B cell (primary cell): Measurements from ENCODE around the gene FLAD1. TPM values are rescaled to one million over a fixed set of nuclear protein-coding genes. Genes with fewer than 3 reads are reported as not detected.

Source experiments
- ATAC-seq: fragments of 200-7000 bp; cut with Tn5 transposase; one replicate; pipeline ENCODE4 v1.10.0; 2021; ENCODE audit warnings: low read depth, mild to moderate bottlenecking, moderate number of reproducible peaks, moderate library complexity
- CTCF ChIA-PET: fragments of 350-600 bp; sonication (Branson Sonifier 250); formaldehyde crosslinking; loops from one replicate; lab custom pipeline; 2021; ENCODE audit warnings: antibody characterized with exemption, inconsistent platforms; lab: Charles Lee
- POLR2A ChIA-PET: fragments of 350-600 bp; sonication (Branson Sonifier 250); formaldehyde crosslinking; loops from one replicate; lab custom pipeline; 2021; ENCODE audit warnings: antibody characterized with exemption; lab: Charles Lee
- DNase-seq: peaks from one replicate; pipeline ENCODE4 v3.0.0; 2013
- H2AFZ ChIP-seq: 2 replicates; pipeline ENCODE4 v1.6.1; 2012; ENCODE audit warnings: mild to moderate bottlenecking, low read depth, low read length; ENCODE audit not compliant: insufficient read depth, poor library complexity, severe bottlenecking
- H3K27ac ChIP-seq, 2 donors: 1 replicate in 1 of 2; 2 replicates in 1 of 2; pipeline ENCODE4 v1.5.1; 2012 to 2013; ENCODE audit warnings: low read length in 2 of 2, mild to moderate bottlenecking in 2 of 2, moderate library complexity in 1 of 2
- H3K27me3 ChIP-seq, 4 experiments: fragments of 200-600 bp in 1 of 4; sonication (generic) in 1 of 4; replicated peaks in 1 of 4; 1 replicate in 2 of 4; 2 replicates in 2 of 4; pipeline versions ENCODE4 v1.6.1 to v1.7.0; 2013 to 2016; ENCODE audit warnings: low read length in 3 of 4, mild to moderate bottlenecking in 2 of 4, mixed read lengths in 1 of 4, moderate library complexity in 1 of 4; ENCODE audit not compliant: insufficient read depth in 4 of 4, control insufficient read depth in 3 of 4; ENCODE audit errors: control extremely low read depth in 1 of 4
- H3K36me3 ChIP-seq, 2 experiments: replicated peaks in 1 of 2; 1 replicate in 1 of 2; 2 replicates in 1 of 2; pipeline versions ENCODE4 v1.6.1 to v1.7.1; 2013; ENCODE audit warnings: low read length in 1 of 2; ENCODE audit not compliant: insufficient read depth in 2 of 2, control insufficient read depth in 1 of 2; ENCODE audit errors: control extremely low read depth in 1 of 2, extremely low read depth in 1 of 2
- H3K4me1 ChIP-seq, 2 donors: fragments of 200-600 bp in 1 of 2; sonication (generic) in 1 of 2; 1 replicate in 1 of 2; 2 replicates in 1 of 2; pipeline versions ENCODE4 v1.5.1 to v1.6.1; 2013 to 2017; ENCODE audit warnings: low read length in 2 of 2; ENCODE audit not compliant: control insufficient read depth in 2 of 2, insufficient read depth in 2 of 2
- H3K4me2 ChIP-seq: replicated peaks from 2 replicates; pipeline ENCODE3; 2012; ENCODE audit warnings: mild to moderate bottlenecking, low read depth, low read length; ENCODE audit not compliant: poor library complexity, severe bottlenecking
- H3K4me3 ChIP-seq, 5 experiments: fragments of 200-600 bp in 1 of 5; sonication (generic) in 1 of 5; 1 replicate in 3 of 5; 2 replicates in 2 of 5; pipeline versions ENCODE4 v1.5.1 to v1.7.0; 2011 to 2016; ENCODE audit warnings: low read length in 4 of 5, mild to moderate bottlenecking in 4 of 5, low read depth in 2 of 5, control low read depth in 1 of 5, moderate library complexity in 1 of 5; ENCODE audit not compliant: insufficient read depth in 1 of 5; ENCODE audit errors: control extremely low read depth in 1 of 5, extremely low read depth in 1 of 5
- H3K79me2 ChIP-seq: fragments of 200-600 bp; sonication (generic); one replicate; pipeline ENCODE4 v1.6.0; 2016; ENCODE audit warnings: low read length; ENCODE audit not compliant: control insufficient read depth, insufficient read depth
- H3K9ac ChIP-seq: fragments of 200-600 bp; sonication (generic); 2 replicates; pipeline ENCODE4 v1.6.1; 2017; ENCODE audit warnings: mild to moderate bottlenecking, low read length, moderate library complexity
- H3K9me3 ChIP-seq, 3 donors: one replicate each; pipeline versions ENCODE4 v1.6.1 to v1.7.1; 2013; ENCODE audit warnings: low read length in 2 of 3; ENCODE audit not compliant: control insufficient read depth in 2 of 3, insufficient read depth in 1 of 3; ENCODE audit errors: control extremely low read depth in 1 of 3
- H4K20me1 ChIP-seq: 2 replicates; pipeline ENCODE4 v1.6.0; 2012; ENCODE audit warnings: mild to moderate bottlenecking, low read length; ENCODE audit not compliant: insufficient read depth, control insufficient read depth, poor library complexity, severe bottlenecking
- H3K27ac Mint-ChIP-seq: one replicate; pipeline ENCODE4 v1.8.0; 2021; ENCODE audit warnings: mixed read lengths
- H3K27me3 Mint-ChIP-seq: one replicate; pipeline ENCODE4 v1.8.0; 2021; ENCODE audit warnings: mixed read lengths
- H3K4me1 Mint-ChIP-seq: one replicate; pipeline ENCODE4 v1.8.0; 2021; ENCODE audit warnings: mixed read lengths
- H3K4me3 Mint-ChIP-seq: one replicate; pipeline ENCODE4 v1.8.0; 2021; ENCODE audit warnings: mixed read lengths
- H3K9me3 Mint-ChIP-seq: one replicate; pipeline ENCODE4 v1.8.0; 2022; ENCODE audit warnings: mixed read lengths; ENCODE audit not compliant: insufficient read depth
- EZH2 ChIP-seq: IDR thresholded peaks from 2 replicates; pipeline ENCODE4 v1.6.1; 2012; ENCODE audit warnings: borderline replicate concordance, low read depth, mild to moderate bottlenecking, moderate library complexity, low read length; ENCODE audit not compliant: insufficient read depth, poor library complexity, severe bottlenecking
- WGBS: methylation state at CpG from one replicate; pipeline ENCODE4 v1.1.5; 2013; ENCODE audit warnings: missing lambda C conversion rate; ENCODE audit not compliant: insufficient coverage; 5-methylcytosine and 5-hydroxymethylcytosine counted together
- intact Hi-C: fragments of 100-400 bp; cut with micrococcal nuclease; formaldehyde crosslinking; loops from one replicate; pipeline ENCODE4 v1.10.0; 2022
- polyA plus RNA-seq: library from polyadenylated mRNA; depleted of rRNA; stranded (reverse); fragments of >200 nt; gene quantifications from 2 replicates; pipeline ENCODE4 v1.2.3, GENCODE V29; 2012
- total RNA-seq, 2 donors: library from RNA; stranded (reverse); fragments of 120-200 nt in 1 of 2; gene quantifications; 1 replicate in 1 of 2; 2 replicates in 1 of 2; pipeline versions ENCODE4 v1.2.3 to v1.2.4, GENCODE V29; 2013 to 2022
- TF ChIP-seq, protein P1 (sequence below): fragments of 200-600 bp; IDR thresholded peaks from one replicate; pipeline ENCODE4 v1.8.0; 2022; ENCODE audit warnings: antibody characterized with exemption, mild to moderate bottlenecking

The FLAD1 gene
- total and polyA plus RNA-seq, 2 donors (not counting 1 experiment from before 2014, with no cell fraction given) = 51.4 to 83.0 TPM

DNA sequence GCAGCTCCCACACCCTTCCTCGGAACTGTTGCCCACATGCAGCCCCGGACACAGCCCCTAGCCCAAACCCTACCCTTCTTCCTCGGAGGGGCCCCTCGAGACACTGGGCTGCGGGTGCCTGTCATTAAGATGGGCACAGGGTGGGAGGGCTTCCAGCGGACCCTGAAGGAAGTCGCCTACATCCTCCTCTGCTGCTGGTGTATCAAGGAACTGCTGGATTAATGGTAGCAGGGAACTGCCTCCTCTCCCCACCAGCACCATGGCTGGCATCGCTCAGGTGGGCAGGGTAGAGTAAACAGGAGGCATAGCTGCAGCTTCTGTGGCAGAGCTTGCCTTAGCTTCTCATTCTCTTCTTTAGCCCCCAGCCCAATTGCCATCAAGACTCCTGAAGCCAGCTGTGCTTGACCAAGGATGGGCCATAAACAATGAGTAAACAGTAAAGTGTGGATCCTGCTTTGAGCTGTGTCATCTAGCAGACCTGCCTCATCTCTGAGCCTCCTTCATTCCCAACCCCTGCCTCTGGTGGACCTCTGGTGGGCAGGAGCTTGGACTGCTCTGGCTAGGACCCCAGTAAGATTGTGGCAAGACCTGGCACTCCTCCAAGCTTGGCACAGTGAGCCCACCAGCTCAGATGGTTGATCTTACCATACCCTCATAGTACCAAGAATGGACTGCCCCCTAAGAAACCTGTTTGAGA is 10.6 kb downstream of the FLAD1 start, which contains the start of gene LENEP:
Gene LENEP (plus strand): TSS at position 15 of the 697 bp plus-strand sequence. CDS start 22 bp downstream, at position 37.
- no CpG with 5 or more reads among the region's 8 CpGs for WGBS
- H3K9me3 Mint-ChIP-seq = no peaks in the 10 kb centered on the region
- ATAC-seq (no peak), DNase-seq (no peak)
- TF ChIP-seq, protein P1, sequence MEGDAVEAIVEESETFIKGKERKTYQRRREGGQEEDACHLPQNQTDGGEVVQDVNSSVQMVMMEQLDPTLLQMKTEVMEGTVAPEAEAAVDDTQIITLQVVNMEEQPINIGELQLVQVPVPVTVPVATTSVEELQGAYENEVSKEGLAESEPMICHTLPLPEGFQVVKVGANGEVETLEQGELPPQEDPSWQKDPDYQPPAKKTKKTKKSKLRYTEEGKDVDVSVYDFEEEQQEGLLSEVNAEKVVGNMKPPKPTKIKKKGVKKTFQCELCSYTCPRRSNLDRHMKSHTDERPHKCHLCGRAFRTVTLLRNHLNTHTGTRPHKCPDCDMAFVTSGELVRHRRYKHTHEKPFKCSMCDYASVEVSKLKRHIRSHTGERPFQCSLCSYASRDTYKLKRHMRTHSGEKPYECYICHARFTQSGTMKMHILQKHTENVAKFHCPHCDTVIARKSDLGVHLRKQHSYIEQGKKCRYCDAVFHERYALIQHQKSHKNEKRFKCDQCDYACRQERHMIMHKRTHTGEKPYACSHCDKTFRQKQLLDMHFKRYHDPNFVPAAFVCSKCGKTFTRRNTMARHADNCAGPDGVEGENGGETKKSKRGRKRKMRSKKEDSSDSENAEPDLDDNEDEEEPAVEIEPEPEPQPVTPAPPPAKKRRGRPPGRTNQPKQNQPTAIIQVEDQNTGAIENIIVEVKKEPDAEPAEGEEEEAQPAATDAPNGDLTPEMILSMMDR = no peak
- no peak for TF ChIP-seq EZH2
- H3K27ac Mint-ChIP-seq = no peak within 1 kb of the TSS
- no peak within 1 kb of the TSS for H3K4me3 Mint-ChIP-seq
- Histone ChIP-seq H3K9me3 (no peaks in the 10 kb centered on the region), H4K20me1 (peaks cover 18% of the 10 kb centered on the region), H3K4me2 (no peak within 1 kb of the TSS), H3K36me3 (peaks cover 0 to 28% of the 10 kb centered on the region in 2 experiments), H3K27me3 (no peaks in the 10 kb centered on the region), H3K4me1 (peaks cover under 1 to 4% of the 10 kb centered on the region in 2 donors), H3K4me3 (no peak within 1 kb of the TSS), H3K79me2 (peaks cover 14% of the 10 kb centered on the region), H3K9ac (no peak within 1 kb of the TSS), H2AFZ (no peak within 1 kb of the TSS), H3K27ac (no peak within 1 kb of the TSS)
- intact Hi-C loops = no loop called here
- H3K4me1 Mint-ChIP-seq = peaks cover 20% of the 10 kb centered on the region
- CTCF ChIA-PET = interaction anchor here (0.6 to 18.4 kb wide), 9 partner anchors 10 to 516 kb away, joined by 3 to 295 read pairs (median 4); partner anchors contain the start of genes ADAM15 and FLAD1
- POLR2A ChIA-PET = interaction anchor here (1.2 to 1.4 kb wide), 2 partner anchors 11 to 24 kb away, joined by 3 to 7 read pairs; partner anchors contain the start of gene FLAD1
- no peaks in the 10 kb centered on the region for H3K27me3 Mint-ChIP-seq

DNA sequence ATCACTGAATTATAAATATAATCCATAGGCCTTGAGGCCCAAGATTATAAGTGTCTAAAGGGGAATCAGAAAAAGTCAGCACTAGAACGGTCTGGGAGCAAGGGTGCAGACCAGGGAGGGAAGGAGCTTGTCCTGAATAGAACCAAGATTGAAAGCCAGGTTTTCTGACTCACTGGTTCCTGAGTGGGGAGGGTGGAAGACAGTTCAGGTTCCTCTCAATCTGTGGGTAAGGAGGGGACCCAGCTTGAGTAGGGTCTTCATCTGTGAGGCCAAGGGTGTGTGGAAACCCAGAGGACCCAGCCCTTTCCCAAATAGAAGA is 11.1 kb downstream of the FLAD1 start:
- H3K9me3 ChIP-seq = no peaks in the 10 kb centered on the region
- H3K4me3 ChIP-seq = no peak overlapping the region
- no peak overlapping the region for H3K4me2 ChIP-seq
- H3K4me3 Mint-ChIP-seq = no peak overlapping the region
- CTCF ChIA-PET = interaction anchor here (0.6 to 18.4 kb wide), 8 partner anchors 11 to 517 kb away, joined by 3 to 295 read pairs (median 4); partner anchors contain the start of genes ADAM15 and FLAD1
- no peak for ATAC-seq
- H3K4me1 ChIP-seq = peaks cover 6 to 8% of the 10 kb centered on the region in 2 donors
- 75% methylated on average over 1 of the region's 1 CpG for WGBS
- H3K27me3 Mint-ChIP-seq = no peaks in the 10 kb centered on the region
- peaks cover 13% of the 10 kb centered on the region for H4K20me1 ChIP-seq
- no peak for DNase-seq
- H3K27ac ChIP-seq = no peak overlapping the region
- no peak overlapping the region for H2AFZ ChIP-seq
- POLR2A ChIA-PET = interaction anchor here (1.2 to 1.4 kb wide), 2 partner anchors 11 to 23 kb away, joined by 3 to 7 read pairs; partner anchors contain the start of gene FLAD1
- intact Hi-C loops = no loop called here
- peaks cover 0 to 23% of the 10 kb centered on the region in 2 experiments for H3K36me3 ChIP-seq
- no peak overlapping the region for H3K27ac Mint-ChIP-seq
- peaks cover 9% of the 10 kb centered on the region for H3K79me2 ChIP-seq
- no peaks in the 10 kb centered on the region for H3K9me3 Mint-ChIP-seq
- H3K27me3 ChIP-seq = no peaks in the 10 kb centered on the region
- TF ChIP-seq, protein P1 = no peak
- no peak overlapping the region for H3K9ac ChIP-seq
- peaks cover 21% of the 10 kb centered on the region for H3K4me1 Mint-ChIP-seq
